AML-193 (cell line): ENCODE results near the gene ZNF823.
A peak's percentile ranks its signal among the peaks of the same experiment; 100 is the strongest.

ENCODE experiments used
- DNase-seq, 2 experiments: peaks; one replicate each; lab custom pipeline; 2025; lab: John Stamatoyannopoulos, UW

Gene ZNF823

DNA sequence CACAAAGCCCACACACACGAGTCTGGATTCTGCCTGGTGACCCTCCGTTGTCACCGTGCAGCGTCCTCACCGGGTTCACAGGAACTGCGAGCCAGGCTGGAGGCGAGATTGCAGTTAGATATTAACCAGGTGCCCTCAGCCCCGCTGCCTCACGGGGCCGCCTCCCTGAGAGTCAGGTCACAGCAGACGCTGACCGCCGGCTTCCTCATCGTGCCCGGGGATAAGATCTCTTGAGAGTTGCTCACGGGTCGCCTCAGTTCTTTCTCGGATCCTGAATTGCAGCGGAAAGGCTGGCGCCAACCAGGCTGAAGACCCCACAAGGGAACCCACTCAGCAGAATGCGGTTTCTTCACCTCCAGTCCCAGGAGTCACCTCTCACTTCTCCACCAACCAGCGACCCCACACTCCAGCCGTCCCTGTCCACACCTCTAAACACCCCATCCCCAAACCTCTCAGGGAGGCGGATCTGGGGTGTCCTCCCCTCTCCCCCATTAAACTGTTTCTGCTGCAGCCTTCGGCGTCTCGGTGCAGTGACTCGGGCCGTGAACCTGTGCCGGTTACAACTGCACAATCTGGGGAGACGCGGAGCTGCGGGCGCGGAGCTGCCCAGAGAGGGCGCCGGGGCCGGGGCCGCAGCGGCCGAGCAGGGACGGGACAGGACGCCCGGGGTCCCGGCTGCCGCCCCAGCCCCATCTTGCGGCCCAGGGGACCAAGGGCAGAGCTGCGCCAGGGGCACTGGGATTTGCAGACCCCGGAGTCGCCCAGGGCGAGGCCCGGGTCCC is 591 bp downstream of the ZNF823 start:
- DNase-seq = peak; percentile 14 to 19

DNA sequence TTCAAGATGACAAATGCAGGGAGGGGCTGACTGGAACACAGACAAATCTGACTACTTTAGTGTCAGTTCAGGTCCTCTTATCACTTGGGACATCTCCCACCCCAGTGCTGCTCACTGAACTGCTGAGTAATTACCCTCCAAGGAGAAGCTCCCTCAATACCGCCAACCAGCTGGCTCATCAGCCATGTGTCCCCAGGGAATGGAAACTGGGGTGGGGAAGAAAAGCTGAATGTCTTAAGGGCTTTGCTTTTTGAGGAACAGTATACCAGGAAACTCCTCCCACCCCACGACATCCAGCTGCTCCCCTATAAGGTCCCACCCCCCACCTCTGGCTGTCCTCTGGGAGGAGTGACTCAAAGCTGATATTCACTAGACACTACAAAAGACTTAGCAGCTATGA is 2.0 kb downstream of the ZNF823 start:
- DNase-seq = peak; percentile 24 to 39

DNA sequence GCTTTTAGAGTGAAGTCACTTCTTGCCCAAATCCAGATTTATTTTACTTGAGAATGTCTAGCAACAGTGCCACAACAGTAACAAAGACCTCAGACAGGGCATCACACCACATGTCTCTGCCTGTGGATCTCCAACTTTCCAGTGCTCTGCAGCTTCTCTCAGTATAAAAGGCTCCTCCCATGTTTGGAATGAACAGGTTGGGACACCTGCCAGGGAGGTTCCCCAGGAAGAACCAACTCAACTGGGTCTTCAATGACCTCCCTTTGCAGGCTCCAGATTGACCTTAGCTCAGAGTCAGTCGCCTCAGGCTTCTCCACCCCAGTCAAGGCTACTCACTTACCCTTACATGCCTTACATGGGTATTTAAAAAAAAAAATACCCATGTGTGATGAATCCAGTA is 3.4 kb downstream of the ZNF823 start:
- no peak for DNase-seq

DNA sequence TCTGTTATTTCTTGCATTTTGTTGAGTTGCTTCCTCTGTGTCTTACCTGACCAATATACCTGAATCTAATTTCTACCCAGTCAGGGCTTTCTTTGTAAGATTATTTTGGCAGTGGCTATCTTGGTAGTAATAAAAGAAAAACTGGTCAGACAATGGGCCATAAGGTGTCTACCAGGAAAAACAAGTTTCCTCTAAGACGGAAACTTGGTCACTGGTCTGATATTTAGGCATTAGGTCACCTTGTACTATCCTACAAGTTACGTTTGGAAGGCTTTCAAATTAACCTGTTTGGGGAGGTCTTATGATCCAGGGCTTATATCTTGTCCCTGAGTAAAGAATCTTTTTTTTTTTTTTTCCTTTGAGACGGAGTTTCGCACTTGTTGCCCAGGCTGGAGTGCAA is 9.2 kb downstream of the ZNF823 start:
- no peak for DNase-seq

DNA sequence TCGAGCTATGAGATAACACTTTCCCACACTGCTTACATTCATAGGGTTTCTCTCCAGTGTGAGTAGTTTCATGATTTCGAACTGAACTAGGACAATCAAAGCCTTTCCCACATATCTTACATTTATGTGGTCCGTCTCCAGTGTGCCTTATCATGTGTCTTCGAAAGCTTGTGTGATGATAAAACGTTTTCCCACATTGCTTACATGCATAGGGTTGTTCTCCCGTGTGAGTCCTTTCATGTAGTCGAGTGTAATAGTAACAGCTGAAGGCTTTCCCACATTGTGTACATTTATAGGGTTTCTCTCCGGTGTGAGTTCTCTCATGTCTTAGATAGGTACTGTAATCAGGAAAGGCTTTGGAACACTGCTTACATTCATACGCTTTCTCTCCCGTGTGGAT is 16.3 kb downstream of the ZNF823 start:
- DNase-seq = no peak

DNA sequence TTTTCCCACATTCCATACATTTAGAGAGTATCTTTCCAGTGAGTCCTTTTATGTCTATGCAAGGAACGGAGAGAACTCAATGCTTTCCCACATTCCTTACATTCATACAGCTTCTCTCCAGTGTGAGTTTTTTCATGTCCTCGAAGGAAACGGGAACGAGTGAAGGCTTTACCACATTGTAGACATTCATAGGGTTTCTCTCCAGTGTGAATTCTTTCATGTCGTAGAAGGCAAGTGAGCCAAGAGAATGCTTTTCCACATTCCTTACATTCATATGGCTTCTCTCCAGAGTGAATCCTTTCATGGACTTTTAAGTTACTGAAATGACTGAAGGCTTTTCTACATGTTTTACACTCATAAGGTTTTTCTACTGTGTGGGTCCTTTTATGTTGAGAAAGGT is 17.1 kb downstream of the ZNF823 start:
- no peak for DNase-seq

DNA sequence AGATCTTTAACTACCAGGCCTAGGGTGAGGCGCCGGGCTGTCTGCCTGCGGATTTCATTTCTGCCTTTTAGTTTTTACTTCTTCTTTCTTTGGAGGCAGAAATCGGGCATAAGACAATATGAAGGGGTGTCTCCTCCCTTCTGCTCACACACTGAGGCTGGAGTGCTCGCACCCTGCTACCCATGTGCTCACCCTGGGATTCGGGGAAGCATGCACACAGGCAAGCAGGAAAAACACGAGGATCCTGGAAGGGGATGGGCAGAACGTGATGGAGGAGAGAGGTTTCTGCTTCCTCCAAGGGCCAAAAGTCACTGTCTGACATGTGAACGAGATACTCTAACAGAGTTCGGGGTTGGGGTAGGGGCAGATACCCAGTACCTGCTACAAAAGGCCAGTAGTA is 28.4 kb downstream of the ZNF823 start:
- no peak for DNase-seq

DNA sequence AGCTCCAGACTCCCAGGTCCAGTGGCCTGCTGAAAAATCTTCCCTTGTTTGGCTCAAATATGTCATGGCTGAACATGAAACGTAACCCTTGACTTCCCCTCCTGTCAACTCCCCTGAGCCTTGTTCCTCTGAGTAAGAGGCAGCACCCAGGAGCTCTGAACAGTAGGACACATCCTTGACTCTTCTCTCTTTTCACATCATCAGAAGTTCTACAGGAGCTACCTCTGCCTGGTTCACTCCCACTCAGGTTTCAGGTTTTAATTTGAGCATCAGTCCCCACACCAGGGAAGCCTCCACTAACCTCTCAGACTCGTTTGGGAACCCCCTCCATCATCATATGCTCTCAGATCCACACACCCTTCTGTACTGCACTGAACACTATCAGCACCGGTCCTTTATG is 30.3 kb downstream of the ZNF823 start:
- DNase-seq = no peak

DNA sequence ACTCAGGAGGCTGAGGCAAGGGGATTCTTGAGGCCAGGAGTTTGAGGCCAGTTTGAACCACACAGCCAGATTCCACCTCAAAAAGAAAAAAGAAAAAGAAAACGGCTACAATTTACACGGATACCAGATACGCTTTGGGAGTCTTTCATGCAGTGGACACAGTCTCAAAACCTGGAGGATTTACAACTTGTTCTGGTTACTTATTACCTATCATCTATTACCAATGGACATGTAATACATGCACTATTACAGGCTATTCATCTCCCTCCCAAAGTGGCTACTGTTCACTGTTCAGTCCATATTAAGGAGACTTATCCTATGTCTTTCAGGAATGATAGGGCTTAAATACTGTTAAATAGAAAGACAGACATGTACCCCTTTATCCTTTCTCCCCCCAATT is 33.3 kb downstream of the ZNF823 start:
- no peak for DNase-seq

DNA sequence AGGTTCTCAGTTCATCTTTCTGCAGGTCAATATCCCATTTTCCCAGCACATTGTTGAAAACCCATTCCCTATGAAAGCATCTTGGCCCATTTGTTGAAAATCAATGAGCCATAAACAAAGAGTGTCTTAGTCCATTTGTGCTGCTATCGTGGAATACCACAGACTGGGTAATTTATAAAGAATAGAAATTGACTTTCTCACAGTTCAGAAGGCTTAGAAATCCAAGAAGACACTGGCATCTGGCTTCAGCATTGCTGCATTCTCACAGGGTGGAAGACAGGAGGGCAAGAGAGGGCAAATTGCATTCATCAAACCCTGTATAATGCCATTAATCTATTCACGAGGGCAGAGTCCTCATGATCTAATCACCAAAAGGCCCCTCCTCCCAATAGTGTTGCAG is 34.1 kb downstream of the ZNF823 start:
- DNase-seq = no peak

DNA sequence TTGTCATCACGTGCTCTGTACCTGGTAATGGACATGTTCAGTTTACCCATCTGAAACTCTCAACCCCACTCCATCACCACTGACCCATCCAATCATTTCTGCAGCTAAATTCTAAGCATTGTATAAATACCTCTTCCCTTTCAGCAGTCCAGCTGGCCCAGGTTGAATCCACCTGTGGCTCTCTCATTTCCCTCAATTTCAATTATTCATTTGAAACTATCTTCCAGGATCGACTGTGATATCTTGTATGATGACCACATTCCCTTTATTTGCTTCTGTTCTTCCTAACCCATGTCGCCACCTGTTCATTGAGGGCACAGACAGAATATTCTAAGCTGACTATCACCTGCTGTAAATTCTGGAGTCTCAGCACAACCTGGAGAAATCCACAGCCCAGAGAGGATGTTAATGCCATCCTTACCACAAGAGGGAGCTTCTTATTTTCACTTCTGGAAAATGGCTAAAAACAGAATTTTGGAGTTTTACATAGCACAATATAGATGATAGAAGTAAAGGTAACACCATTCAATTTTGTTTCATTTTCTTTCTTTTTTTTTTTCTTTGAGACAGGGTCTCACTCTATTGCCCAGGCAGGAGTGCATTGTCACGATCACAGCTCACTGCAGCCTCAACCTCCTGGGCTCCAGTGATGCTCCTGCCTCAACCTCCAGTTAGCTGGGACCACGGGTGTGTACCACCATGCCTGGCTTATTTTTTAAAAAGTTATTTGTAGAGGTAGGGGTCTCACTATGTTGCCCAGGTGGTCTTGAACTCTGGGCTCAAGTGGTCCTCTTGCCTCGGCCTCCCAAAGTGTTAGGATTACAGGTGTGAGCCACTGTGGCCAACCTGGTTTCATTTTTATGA is 38.6 kb downstream of the ZNF823 start:
- DNase-seq = peak; percentile 53 to 54

DNA sequence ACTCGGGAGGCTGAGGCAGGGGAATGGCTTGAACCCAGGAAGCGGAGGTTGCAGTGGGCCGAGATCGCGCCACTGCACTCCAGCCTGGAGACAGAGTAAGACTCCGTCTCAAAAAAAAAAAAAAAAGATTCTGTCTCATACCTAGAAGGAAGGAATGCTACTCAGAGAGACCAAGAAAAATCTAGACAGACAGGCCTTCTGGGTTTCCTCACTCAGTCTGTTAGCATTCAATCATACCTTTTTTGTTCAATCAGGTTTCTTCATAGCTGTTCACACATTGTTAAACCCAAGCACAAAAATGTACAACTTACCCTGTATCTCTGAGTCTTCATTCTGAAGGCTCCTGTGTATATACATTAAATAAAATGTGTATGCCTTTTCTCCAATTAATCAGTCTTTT is 40.5 kb downstream of the ZNF823 start:
- no peak for DNase-seq

DNA sequence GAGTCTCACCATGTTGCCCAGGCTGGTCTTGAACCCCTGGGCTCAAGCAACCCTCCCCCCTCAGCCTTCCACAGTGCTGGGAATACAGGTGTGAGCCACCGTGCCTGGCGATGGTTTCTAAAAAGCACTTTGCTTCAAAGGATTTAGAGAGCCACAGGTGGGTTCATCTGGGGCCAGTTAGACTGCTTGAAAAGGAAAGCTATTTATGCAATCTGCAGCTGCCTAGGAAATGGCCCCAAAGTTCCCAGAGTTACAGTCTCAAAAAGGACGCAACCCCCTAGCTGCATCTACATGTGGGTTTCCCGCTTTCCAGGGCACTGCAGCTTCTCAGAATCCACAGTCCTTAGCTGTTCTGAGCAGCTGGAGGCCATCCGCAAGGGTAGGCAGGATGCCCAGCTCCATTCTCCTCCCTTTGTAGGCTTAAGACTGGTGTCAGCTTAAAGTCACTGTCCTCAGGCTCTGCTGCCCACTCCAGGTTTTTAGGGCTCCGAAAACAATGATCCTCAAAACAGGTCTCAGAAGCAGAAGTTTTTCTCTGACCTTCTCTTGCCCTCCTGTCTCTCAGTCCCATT is 41.4 kb downstream of the ZNF823 start:
- no peak for DNase-seq

DNA sequence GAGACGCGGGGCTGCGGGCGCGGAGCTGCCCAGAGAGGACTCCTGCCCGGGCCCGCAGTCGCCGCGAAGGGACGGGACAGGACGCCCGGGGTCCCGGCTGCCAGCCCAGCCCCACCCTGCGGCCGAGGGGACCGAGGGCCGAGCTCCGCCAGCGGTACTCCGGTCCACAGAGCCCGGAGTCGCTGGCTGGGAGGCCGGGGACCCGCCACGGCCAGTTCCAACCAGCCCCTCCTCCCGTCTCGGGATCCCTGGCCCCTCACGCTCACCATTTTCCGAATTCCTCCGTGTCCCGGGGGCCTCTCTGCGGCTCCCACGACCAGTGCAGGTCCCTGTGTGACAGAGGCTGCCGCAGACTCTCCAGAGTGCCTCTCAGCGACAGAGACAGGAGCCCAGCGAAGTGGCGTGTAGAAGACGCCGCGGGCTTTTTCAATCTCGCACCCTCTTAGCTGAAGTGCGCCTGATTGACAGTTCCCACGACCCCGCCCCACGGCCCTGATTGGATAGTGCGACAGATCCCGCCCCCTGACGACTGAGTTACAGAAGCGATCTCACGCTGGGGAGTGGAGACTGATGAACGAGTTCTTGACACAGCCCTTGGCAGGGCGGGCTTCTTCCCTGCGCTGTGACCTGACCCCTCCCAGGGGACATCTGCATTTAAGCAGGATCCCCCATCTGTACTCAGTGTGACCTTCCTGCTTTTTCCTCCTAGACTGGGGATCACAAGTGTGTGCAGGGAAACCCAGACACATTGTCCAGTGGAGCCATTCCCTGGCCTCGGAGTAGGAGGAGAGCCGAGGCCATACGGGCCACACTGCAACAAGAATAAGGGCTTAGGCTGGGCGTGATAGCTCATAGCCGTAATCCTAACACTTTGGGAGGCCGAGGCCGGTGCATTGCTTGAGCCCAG is 44.0 kb downstream of the ZNF823 start:
- peak; percentile 89 to 94 for DNase-seq

DNA sequence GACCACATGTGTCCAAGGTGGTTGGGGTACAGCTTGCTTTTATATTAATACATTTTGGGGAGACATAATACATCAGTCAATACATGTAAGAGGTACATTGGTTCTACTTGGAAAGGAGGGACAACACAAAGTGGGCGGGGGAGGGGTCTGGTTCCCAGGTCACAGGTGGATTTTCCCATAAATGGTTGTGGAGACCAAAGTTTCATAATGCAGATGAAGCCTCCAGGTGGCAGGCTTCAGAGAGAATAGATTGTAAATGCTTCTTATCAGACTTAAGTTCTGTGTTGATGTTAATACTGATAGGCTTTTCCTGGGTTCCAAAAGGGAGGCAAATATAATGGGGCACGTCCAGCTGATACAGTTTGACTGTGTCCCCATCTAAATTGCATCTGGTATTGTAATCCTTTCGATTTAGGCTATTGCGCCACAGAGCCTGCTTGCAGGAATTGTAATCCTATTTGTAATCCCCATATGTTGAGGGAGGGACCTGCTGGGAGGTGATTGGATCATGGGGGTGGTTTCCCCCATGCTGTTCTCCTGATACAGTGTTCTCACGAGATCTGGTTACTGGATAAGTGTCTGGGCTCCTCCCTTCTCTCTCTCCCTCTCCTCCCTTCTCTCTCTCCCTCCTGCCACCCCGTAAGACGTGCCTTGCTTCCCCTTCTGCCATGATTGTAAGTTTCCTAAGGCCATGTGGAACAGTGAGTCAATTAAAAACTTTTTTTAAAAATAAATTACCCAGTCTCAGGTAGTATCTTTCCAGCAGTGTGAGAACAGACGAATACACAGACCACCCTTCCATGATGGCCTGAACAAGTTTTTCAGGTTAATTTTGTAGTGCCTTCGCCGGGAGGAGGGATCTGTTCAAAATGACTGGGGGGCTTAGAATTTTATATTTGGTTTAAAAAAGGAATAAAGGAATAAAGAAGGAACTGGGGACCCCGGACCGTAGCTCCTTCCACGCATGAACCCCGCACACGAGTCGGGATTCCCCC is 44.9 kb downstream of the ZNF823 start:
- peak; percentile 50 to 51 for DNase-seq

DNA sequence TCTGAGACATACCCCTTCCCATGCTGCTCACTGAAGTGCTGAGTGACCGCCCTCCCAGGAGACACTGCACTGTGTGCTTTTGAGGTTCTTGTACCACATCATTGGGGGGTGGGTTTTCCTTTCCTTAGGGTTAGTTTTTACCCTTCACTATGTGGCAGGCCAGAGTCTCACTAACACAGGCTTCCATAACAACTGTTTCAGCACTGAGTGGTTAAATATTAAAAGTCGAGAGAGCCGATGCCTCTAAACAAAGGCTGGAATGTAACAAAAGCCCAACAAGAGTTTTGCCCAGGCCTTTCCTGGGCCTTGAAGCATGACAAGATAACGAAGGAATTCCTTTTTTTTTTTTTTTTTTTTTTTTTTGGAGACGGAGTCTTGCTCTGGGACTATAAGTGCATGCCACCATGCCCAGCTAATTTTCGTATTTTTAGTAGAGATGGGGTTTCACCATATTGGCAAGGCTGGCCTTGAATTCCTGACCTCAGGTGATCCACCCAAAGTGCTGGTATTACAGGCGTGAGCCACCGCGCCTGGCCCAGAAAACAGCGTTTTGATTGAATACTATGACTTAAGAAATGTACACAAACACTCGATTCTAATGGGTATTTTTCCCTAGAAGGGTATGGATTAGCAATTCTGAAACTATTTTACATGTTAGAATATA is 46.5 kb downstream of the ZNF823 start:
- DNase-seq = no peak

DNA sequence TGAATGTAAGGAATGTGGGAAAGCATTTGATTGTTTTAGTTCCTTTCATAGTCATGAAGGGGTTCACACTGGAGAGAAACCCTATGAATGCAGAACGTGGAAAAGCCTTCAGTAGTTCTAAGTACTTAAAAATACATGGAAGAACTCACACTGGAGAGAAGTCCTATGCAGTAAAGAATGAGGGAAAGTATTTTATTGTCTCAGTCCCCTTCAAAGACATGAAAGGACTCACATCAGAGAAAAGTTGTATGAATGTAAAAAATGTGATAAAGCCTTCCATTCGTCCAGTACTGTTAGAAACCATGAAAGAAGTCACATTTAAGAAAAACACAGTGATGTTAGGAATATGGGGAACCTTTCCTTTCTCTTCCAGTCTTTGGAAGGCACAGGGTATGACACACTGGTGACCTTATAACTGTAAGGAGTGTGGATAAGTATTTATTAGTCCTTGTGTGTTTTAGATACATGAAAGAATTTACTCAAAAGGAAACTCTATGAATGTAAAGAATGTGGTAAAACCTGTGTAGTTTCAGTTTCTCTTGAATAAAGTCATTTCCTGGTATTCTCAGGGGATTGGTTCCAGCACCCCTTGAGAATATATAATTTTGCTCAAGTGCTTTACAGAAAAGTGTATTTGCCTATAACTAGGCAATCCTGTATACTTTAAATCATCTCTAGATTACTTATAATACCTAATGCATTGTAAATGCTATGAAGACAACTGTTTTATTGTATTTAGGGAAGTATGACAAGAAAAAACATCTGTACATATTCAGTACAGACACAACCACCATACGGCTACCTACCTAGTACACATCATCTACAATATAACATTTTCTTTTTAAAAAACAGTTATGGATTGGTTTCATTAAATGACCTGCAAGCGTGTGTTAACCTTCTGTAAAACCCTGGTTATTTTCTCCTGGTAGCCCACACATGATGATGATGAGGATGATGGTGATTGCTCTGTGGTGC is 52.8 kb downstream of the ZNF823 start:
- no peak for DNase-seq

DNA sequence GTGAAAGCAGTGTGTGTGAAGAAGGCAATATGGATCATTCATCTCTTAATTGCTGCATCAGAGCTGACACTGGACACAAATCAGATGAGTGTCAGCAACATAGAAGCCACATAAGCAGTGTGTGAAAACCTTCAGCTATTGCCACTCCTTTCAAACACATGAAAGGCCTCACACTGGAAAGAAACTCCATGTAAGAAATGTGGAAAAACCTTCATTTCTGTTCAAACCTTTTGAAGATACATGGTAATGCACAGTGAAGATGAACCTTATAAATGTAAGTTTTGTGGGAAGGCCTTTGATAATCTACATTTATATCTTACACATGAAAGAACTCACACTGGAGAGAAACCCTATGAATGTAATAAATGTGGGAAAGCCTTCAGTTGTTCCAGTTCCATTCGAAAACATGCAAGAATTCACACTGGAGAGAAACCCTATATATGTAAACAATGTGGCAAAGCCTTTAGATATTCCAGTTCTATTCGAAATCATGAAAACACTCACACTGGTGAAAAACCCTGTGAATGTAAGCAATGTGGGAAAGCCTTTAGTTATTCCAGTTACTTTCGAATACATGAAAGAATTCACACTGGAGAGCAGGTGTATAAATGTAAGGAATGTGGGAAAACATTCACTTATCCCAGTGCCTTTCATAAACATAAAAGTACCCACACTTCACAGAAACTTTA is 53.6 kb downstream of the ZNF823 start:
- DNase-seq = no peak
